Spleen (tissue), 13 donors: Measurements from ENCODE around the gene MAGEA8. TPM values are rescaled to one million over a fixed set of nuclear protein-coding genes. Genes with fewer than 3 reads are reported as not detected.
A peak's percentile ranks its signal among the peaks of the same experiment; 100 is the strongest.
"Not testable (repeated sequence)": the region's sequence is repeated elsewhere in the genome, so short reads cannot be mapped to it uniquely, and the experiment has no call there.

Source experiments
- DNase-seq: peaks from one replicate; pipeline ENCODE4 v3.0.0-alpha.2; 2020
- H3K27ac ChIP-seq, 8 donors: fragments of 200-600 bp; sonication (generic) in 7 of 8; 1 replicate in 4 of 8; 2 replicates in 4 of 8; pipeline versions ENCODE4 v1.5.0 to v1.8.0; 2016 to 2021; ENCODE audit warnings: inconsistent platforms in 4 of 8, mild to moderate bottlenecking in 4 of 8, moderate library complexity in 1 of 8
- H3K27me3 ChIP-seq, 7 donors: fragments of 200-600 bp; sonication (generic) in 6 of 7; replicated peaks in 1 of 7; 1 replicate in 4 of 7; 2 replicates in 3 of 7; pipeline versions ENCODE4 v1.5.0 to v1.8.0; 2016 to 2021; ENCODE audit warnings: inconsistent platforms in 3 of 7, mild to moderate bottlenecking in 1 of 7
- H3K36me3 ChIP-seq, 6 donors: fragments of 200-600 bp; sonication (generic) in 5 of 6; 1 replicate in 4 of 6; 2 replicates in 2 of 6; pipeline versions ENCODE4 v1.5.0 to v1.8.0; 2016 to 2021; ENCODE audit warnings: inconsistent platforms in 2 of 6
- H3K4me1 ChIP-seq, 6 donors: fragments of 200-600 bp; sonication (generic) in 5 of 6; 1 replicate in 3 of 6; 2 replicates in 3 of 6; pipeline versions ENCODE4 v1.5.0 to v1.8.0; 2016 to 2021; ENCODE audit warnings: inconsistent platforms in 3 of 6
- H3K4me3 ChIP-seq, 8 donors: fragments of 200-600 bp; sonication (generic) in 7 of 8; 1 replicate in 4 of 8; 2 replicates in 4 of 8; pipeline versions ENCODE4 v1.5.0 to v1.8.0; 2016 to 2021; ENCODE audit warnings: inconsistent platforms in 4 of 8, mild to moderate bottlenecking in 4 of 8, moderate library complexity in 2 of 8
- H3K9me3 ChIP-seq, 8 donors: fragments of 200-600 bp; sonication (generic) in 7 of 8; 1 replicate in 4 of 8; 2 replicates in 4 of 8; pipeline versions ENCODE4 v1.5.0 to v1.8.0; 2016 to 2021; ENCODE audit warnings: inconsistent platforms in 4 of 8
- CTCF ChIP-seq, 11 experiments: fragments of 200-600 bp in 7 of 11; fragments of 450-650 bp in 4 of 11; sonication (generic) in 4 of 11; IDR thresholded peaks in 8 of 11; conservative IDR thresholded peaks in 3 of 11; 1 replicate in 7 of 11; 2 replicates in 4 of 11; pipeline versions ENCODE4 v1.4.0 to v1.8.0; 2016 to 2021; ENCODE audit warnings: antibody characterized with exemption in 11 of 11, inconsistent platforms in 4 of 11, mild to moderate bottlenecking in 1 of 11
- POLR2A ChIP-seq, 3 donors: fragments of 450-650 bp; IDR thresholded peaks; one replicate each; pipeline ENCODE4 v1.5.1; 2017; ENCODE audit warnings: antibody characterized with exemption in 3 of 3, mild to moderate bottlenecking in 1 of 3
- POLR2AphosphoS5 ChIP-seq, 3 donors: sonication (generic); formaldehyde crosslinking; IDR thresholded peaks; one replicate each; pipeline ENCODE4 v1.5.1; 2017; ENCODE audit warnings: antibody characterized with exemption in 3 of 3
- WGBS, 5 donors: extraction: QIAGEN DNeasy Blood & Tissue Kit in 3 of 5; methylation state at CpG; one replicate each; pipeline versions ENCODE4 v1.1.5 to v1.1.7; 2013 to 2018; 5-methylcytosine and 5-hydroxymethylcytosine counted together
- intact Hi-C: fragments of 100-400 bp; cut with DNase I; formaldehyde crosslinking; loops from one replicate; pipeline ENCODE4 v1.15.0; 2023; ENCODE audit warnings: low total_unique reads
- long read RNA-seq, 2 donors: transcript quantifications; one replicate each; lab custom pipeline, GENCODE V29; 2026
- polyA plus RNA-seq, 3 donors: library from polyadenylated mRNA; stranded (reverse); fragments of 200-250 nt; gene quantifications; one replicate each; pipeline ENCODE4 v1.2.1, GENCODE V29; 2013
- total RNA-seq, 7 donors: library from RNA; depleted of rRNA in 3 of 7; stranded (reverse); fragments of >200 nt in 3 of 7; fragmentation: NEBNext Ultra II Directional in 4 of 7; extraction: Animal tissue kit (Norgen Biotek cat#: 25700) in 4 of 7; gene quantifications; one replicate each; pipeline versions ENCODE4 v1.1.0 to v1.2.1, GENCODE V29; 2016 to 2021
- donor health status: healthy with polysubstance abuse.
- donor health status: DM: no; HTN: no; CAD: no; lungs with moderate emphysema.
- donor health status: DM: no; HTN: no; CAD: no.
- donor health status: Bipolar disorder and iron deficiency.
- donor health status: healthy.
- donor health status: DM: no; HTN: no; CAD: no.
- donor health status: DM: yes; HTN: yes; CAD: no.

Gene MAGEA8
- total RNA-seq (not detected), polyA plus RNA-seq (not detected)
- long read RNA-seq, donor 1: 0 reads
- long read RNA-seq, donor 2: 0 reads

GRCh38 chrX:149881081-149881711 lies at the start of gene MAGEA8:
Gene MAGEA8 (plus strand): TSS chrX:149881183. CDS start chrX:149884273, 3,090 bp downstream.
- WGBS, 5 donors: 86 to 97% (median 94%) methylated on average over 11 to 33 of the region's 33 CpGs
- Histone ChIP-seq H3K9me3 (no peaks in the 10 kb centered on the region), H3K27me3 (no peaks in the 10 kb centered on the region), H3K27ac (no peak within 1 kb of the TSS), H3K4me1 (no peaks in the 10 kb centered on the region), H3K36me3 (no peaks in the 10 kb centered on the region), H3K4me3 (no peak within 1 kb of the TSS)
- intact Hi-C loops: no loop called here
- TF ChIP-seq POLR2AphosphoS5 (IDR thresholded peaks at IDR 0.05) (no peak), CTCF (IDR thresholded peaks at IDR 0.05 in 8 of 11, conservative IDR thresholded peaks at IDR 0.05 in 3 of 11) (peak in 1 of 11 experiments; percentile 15)
- DNase-seq: no peak

GRCh38 chrX:149831473-149831872 lies 49.5 kb upstream of the MAGEA8 start:
- intact Hi-C loops: no loop called here
- peaks cover 0 to 8% (median 0%) of the 10 kb centered on the region in 6 donors for H3K4me1 ChIP-seq
- no peak overlapping the region for H3K4me3 ChIP-seq
- H3K27ac ChIP-seq: no peak overlapping the region
- TF ChIP-seq POLR2AphosphoS5 (IDR thresholded peaks at IDR 0.05) (no peak), POLR2A (IDR thresholded peaks at IDR 0.05) (no peak), CTCF (IDR thresholded peaks at IDR 0.05 in 8 of 11, conservative IDR thresholded peaks at IDR 0.05 in 3 of 11) (no peak)
- H3K36me3 ChIP-seq: no peaks in the 10 kb centered on the region
- peaks cover 0 to 6% (median 0%) of the 10 kb centered on the region in 7 donors for H3K27me3 ChIP-seq
- 58 to 98% (median 86%) methylated on average over 2 of the region's 2 CpGs for WGBS, 5 donors
- no peaks in the 10 kb centered on the region for H3K9me3 ChIP-seq
- DNase-seq: no peak

- H3K27me3 ChIP-seq, H3K27ac ChIP-seq, H3K4me1 ChIP-seq, H3K4me3 ChIP-seq, H3K36me3 ChIP-seq, H3K9me3 ChIP-seq, intact Hi-C loops, DNase-seq: not testable (repeated sequence)
- WGBS, 5 donors: 62 to 81% (median 66%) methylated on average over 5 of the region's 5 CpGs
These were observed 44.3 kb upstream of the MAGEA8 start for GRCh38 chrX:149836728-149837127.

GRCh38 chrX:149837167-149837566 lies 43.8 kb upstream of the MAGEA8 start:
- no peak for DNase-seq
- Histone ChIP-seq H3K27ac (no peak overlapping the region), H3K4me1 (no peaks in the 10 kb centered on the region), H3K4me3 (no peak overlapping the region), H3K9me3 (no peaks in the 10 kb centered on the region), H3K27me3 (no peaks in the 10 kb centered on the region), H3K36me3 (no peaks in the 10 kb centered on the region)
- TF ChIP-seq POLR2A (IDR thresholded peaks at IDR 0.05) (no peak), CTCF (IDR thresholded peaks at IDR 0.05 in 8 of 11, conservative IDR thresholded peaks at IDR 0.05 in 3 of 11) (no peak), POLR2AphosphoS5 (IDR thresholded peaks at IDR 0.05) (no peak)
- intact Hi-C loops: no loop called here

- intact Hi-C loops: no loop called here
- no peaks in the 10 kb centered on the region for H3K9me3 ChIP-seq
- TF ChIP-seq POLR2AphosphoS5 (IDR thresholded peaks at IDR 0.05): no peak
- TF ChIP-seq POLR2A (IDR thresholded peaks at IDR 0.05): no peak
- TF ChIP-seq CTCF (IDR thresholded peaks at IDR 0.05 in 8 of 11, conservative IDR thresholded peaks at IDR 0.05 in 3 of 11): no peak
- no peaks in the 10 kb centered on the region for H3K4me1 ChIP-seq
- no peaks in the 10 kb centered on the region for H3K36me3 ChIP-seq
- no peak overlapping the region for H3K4me3 ChIP-seq
- no peaks in the 10 kb centered on the region for H3K27me3 ChIP-seq
- H3K27ac ChIP-seq: no peak overlapping the region
- DNase-seq: no peak
These were observed 43.3 kb upstream of the MAGEA8 start for GRCh38 chrX:149837639-149838038.
